Head of caudate nucleus (tissue), 42 donors: ENCODE results near the gene DSTYK.
A peak's percentile ranks its signal among the peaks of the same experiment; 100 is the strongest.

Source experiments
- DNase-seq, 42 donors: peaks; one replicate each; pipeline versions ENCODE4 v3.0.0 to v3.0.0-alpha.2; 2020 to 2021; ENCODE audit warnings: mixed read lengths in 7 of 42
- intact Hi-C: fragments of 100-400 bp; cut with DNase I; formaldehyde crosslinking; loops from one replicate; pipeline ENCODE4 v1.15.0; 2022

The DSTYK gene

DNA sequence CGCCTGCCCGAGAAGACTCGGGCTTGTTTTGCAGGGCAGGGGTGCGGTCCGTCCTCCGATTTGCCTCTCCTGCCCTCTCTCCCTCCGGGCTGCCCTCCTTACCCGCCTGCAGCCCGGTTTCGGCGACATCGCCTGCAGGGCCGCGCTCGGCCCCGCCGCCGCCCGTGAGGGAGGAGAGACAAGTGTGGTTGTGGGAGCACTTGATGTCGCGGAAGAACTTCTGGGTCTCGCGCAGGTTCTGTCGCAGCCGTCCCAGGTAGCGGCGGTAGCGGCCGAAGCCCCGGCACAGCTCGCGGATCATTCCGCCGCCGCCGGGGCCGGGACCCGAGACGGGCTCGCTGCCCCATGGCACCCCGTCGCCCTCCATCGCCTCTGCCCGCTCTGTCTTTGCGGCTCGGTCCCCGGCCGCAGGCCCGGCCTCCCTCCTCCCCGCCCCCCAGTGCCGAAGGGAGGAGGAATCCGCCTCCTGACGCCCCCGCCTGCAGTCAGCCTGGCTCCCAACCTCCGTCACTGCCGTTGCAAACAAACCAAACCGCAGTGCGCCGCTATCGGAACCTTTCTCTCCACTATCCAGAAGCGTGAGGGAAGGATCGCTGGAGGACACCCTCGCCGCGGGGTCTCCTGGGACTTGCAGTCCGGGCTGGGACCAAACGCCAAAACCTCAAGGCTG is at the start of gene DSTYK:
Gene DSTYK (minus strand): TSS at position 534 of the 670 bp plus-strand sequence. CDS start 167 bp downstream, at position 367.
- intact Hi-C loops: loop anchor here (1.0 to 5.0 kb wide), 2 partner anchors 16 to 89 kb away; partner anchors contain the start of genes RBBP5 and TMCC2

DNA sequence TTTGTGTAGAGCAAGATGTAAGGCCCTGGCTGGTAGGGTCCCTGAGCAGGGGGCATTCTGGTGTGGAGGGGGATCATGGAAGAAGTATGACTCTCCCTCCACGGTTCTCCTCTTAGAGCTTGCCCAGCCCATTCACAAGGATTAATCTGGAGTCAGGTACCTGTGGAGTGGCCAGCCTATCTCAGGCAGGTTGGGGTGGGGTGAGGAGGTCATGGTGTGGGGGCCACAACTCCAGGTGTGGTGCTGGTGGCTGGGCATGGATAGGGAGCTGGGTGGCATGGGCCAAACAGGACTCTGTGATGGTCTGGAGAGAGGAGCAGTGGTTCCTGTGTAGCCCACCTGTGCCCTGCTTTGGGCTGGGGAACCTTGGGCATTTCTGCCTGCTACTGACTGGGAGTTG is 48.5 kb upstream of the DSTYK start:
- intact Hi-C loops: loop anchor here (5.0 kb wide), 1 partner anchor 273 kb away; no protein-coding TSS in a partner anchor
- DNase-seq: no peak

More for the DNA sequence above, at the start of gene DSTYK:
- peak; percentile 89 to 99 (median 96) for DNase-seq

DNA sequence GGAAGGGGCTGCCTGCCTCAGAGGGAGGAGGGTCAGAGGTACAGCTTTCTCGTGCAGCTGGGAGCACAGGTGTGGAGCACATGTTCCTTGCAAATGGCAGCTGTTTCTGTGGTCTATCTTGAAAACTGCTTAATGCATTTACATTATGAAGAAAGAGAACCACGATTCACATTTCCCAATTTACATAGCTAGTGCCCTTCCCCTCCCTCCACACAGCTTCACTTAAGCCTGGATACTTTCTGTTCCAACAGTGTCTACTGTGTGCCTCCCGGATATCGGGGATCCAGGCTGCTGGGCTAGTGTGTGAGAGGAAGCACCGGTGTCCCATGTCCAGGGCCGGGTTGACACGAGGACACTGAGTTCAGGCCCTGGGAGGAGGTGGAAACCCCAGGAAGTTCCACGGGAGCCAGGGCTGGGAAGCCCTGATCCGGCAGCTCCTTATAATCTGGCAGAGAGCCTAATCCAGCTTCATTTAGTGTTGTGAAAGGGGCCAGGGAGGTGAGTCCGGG is 47.9 kb upstream of the DSTYK start:
- DNase-seq: no peak
- intact Hi-C loops: loop anchor here (5.0 kb wide), 1 partner anchor 272 kb away; no protein-coding TSS in a partner anchor

DNA sequence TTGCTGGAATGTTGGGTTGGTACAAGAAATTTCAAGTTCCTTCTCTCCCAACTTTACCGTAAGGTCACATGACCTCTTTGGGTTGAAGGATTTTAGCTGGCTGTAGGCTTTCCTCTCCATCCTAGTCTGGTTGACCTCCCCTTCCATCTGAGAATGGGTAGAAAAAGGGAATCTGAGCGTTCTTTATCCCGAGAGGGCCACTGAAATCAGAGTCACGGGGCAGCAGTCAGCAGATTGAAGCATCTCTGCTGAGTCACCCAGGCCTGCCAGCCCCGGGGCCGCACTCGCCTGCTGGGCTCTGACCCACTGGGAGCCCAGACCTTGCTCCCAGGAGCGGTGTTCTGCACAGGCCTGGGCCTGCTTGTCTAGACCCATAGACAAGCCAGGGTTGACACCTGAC is 47.2 kb upstream of the DSTYK start:
- DNase-seq: peak; percentile 42 to 94 (median 80)
- intact Hi-C loops: loop anchor here (5.0 kb wide), 1 partner anchor 271 kb away; no protein-coding TSS in a partner anchor

DNA sequence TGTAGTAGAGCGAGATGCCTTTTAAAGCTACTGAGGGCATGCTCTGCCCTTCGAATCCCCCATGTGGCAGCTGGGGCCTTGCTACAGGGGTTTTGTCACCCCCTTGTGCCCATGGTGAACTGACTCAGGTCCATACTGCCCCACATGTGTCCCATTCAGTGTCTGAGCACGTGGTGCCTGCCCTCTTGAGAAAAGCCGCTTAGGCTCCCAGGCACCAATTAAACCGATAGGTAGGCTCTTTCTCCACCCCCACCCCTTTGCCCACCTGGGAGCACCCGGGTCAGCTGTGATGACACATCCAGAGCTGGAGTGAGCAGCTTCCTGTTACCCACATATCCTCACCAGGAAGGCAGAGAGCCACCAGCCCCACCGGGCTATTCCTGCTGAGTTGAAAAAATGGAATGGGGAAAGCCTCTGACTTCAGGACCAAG is 46.8 kb upstream of the DSTYK start:
- intact Hi-C loops: loop anchor here (5.0 kb wide), 1 partner anchor 271 kb away; no protein-coding TSS in a partner anchor
- no peak for DNase-seq

- DNase-seq: peak in 15 of 42 donors; percentile 45 to 80 (median 64)
- intact Hi-C loops: loop anchor here (2.0 to 5.0 kb wide), 2 partner anchors 29 to 270 kb away; no protein-coding TSS in a partner anchor
Measured at GRCh38 chr1:205257735-205258134, 46.2 kb upstream of the DSTYK start.

DNA sequence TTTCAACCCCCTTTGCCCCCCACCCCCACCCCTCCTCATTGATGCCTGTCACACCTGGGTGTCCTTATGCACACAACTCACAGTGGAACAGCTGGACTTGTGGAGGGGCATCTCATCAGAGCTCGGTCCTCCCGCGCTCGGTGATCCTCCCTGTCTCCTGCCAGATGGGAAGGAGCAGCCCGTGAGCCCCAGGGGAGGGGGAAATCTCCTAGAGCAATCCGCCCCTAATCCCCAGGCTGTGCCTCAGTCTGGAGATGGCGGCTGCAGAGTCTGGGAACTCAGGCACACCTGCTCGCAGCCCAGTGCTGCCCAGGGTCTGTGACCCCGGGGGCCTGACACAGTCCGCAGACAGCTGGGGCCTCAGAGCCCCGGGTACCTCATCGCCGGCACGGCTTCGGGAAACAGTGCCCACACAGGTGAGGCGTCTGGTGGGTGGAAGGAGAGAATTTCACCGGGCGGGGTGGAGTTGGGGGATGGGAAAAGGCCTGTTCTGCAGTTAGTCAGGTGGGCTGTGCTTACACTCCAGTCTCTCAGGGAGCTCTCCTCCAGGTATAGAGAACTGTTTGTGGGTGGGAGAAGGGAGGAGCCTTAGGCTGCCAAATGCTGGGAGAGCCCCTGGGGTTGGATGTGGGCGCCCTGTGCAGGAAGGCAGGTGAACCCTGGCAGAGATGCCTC is 45.6 kb upstream of the DSTYK start:
- intact Hi-C loops: loop anchor here (2.0 to 5.0 kb wide), 2 partner anchors 28 to 270 kb away; no protein-coding TSS in a partner anchor
- peak in 29 of 42 donors; percentile 45 to 81 (median 63) for DNase-seq

GRCh38 chr1:205255941-205256780 is 44.7 kb upstream of the DSTYK start:
- peak; percentile 80 to 98 (median 95) for DNase-seq
- intact Hi-C loops: loop anchor here (2.0 to 5.0 kb wide), 2 partner anchors 27 to 269 kb away; no protein-coding TSS in a partner anchor

GRCh38 chr1:205251576-205251975 is 40.1 kb upstream of the DSTYK start:
- DNase-seq: no peak
- intact Hi-C loops: no loop called here

- DNase-seq: no peak
- intact Hi-C loops: no loop called here
Measured at GRCh38 chr1:205250699-205251098, 39.2 kb upstream of the DSTYK start.

DNA sequence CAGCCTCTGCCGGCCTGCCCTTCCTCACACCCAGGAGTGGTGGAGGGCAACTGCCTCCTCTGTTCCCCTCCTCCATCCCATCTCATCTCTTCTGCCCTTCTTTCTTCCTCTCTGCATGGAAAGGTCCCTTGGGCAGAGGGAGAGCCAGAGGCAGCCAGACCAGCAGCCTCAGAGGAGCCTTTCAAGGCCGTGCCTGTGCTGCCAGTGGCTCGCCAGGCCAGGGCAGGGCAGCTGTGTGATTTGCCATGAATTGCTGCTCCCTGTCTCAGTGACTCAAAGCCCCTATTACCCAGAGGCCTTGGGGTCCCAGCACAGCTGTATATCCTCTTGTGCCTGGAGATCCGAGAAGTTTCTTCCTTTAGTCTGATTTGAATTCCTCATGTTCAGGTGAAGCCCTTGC is 38.1 kb upstream of the DSTYK start:
- DNase-seq: peak in 8 of 42 donors; percentile 52 to 70 (median 64)
- intact Hi-C loops: no loop called here

DNA sequence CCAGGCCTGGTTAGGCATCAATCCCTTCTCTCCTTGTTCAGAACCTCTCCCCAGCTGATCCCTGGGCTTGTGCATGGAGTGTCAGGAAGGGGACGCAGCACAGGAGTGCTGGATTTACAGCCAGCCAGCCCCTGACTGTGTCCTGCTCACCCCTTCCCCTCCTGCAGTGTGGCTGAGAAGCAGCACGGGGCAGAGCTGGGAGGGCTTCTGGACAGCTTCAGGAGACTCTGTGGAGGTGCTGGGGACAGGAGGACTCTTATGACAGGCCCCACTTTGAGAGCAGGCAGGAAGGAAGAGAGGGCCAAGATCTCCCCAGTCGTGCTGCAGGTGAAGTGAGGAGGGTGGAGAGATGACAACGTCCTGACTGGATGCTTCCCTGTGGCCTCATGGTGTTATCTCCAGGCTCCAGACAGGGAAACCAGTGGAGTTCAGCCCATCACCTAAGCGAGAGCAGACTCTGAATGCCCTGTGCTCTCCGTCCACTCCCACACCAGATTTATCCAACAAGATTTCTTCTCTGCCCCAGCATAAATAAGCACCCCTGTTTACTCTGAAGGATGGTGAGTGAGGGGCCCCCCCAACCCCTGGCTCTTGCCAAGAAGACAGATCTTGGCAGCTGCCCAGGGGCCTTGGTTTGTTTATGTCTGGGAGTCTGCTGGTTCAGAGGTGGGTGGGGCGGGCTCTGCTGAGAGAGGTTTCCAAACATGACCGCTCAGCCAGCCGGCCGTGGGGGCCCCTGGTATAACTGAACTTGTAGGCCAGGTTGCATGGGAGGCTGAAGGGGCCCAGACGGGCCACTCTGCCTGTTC is 37.5 kb upstream of the DSTYK start:
- peak; percentile 63 to 95 (median 87) for DNase-seq
- intact Hi-C loops: no loop called here

- intact Hi-C loops: no loop called here
- peak; percentile 66 to 94 (median 84) for DNase-seq
Measured at GRCh38 chr1:205247130-205247921, 35.8 kb upstream of the DSTYK start.

DNA sequence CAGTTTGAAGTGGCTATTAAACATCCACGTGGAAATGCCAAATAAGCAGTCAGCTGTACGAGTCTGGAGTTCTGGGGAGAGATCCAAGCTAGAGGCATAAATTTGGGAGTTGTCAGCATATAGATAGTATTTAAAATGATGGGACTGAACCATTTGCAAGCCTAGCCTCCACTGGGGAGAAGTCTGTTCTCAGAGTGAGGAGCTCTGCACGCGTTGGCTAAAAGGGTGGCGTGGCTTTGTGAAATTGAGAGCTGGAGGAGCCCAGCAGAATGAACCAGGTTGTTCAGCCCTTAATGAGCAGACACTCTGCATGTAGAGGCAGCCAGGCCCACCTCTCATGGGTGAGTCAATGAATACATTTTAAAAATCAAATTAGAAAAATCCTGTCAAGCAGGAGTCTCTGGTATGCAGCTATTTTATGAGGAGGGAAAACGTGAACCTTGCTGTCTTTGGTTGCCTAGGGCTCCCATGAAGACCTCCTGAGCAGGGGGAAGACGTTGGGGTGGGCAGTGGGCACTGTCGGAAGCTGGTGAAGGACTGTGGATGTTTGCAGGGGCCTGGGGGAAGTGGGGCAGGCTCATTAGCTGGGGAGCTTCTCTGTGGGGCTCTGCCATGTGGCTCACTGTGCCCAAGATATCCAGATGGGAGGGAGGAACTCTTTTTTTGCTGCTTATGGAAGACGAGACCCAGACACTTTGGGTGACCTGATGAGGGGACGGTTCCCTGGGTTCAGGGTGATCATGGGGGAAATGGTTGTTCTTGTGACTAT is 35.0 kb upstream of the DSTYK start:
- intact Hi-C loops: no loop called here
- peak in 16 of 42 donors; percentile 7 to 59 (median 30) for DNase-seq

DNA sequence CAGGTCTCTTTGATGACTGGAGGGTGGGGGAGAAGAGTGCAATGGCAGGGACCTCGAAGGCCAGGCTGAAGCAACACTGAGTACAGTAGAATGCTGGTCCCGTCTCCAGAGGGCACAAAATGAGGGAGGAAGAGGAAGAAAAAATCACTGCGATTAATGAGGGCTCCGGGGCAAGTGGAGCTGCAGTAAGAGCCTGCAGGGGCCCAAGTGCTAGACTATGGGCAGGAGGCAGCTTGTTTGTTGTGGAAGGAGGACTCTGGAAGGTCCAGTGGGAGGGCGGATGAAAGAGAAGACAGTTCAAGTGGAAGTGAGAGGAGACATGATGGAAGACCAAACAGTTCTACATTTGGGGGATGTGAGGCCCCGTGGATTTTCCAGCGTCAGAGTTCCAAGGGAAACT is 33.6 kb upstream of the DSTYK start:
- intact Hi-C loops: no loop called here
- DNase-seq: peak in 12 of 42 donors; percentile 3 to 35 (median 21)

DNA sequence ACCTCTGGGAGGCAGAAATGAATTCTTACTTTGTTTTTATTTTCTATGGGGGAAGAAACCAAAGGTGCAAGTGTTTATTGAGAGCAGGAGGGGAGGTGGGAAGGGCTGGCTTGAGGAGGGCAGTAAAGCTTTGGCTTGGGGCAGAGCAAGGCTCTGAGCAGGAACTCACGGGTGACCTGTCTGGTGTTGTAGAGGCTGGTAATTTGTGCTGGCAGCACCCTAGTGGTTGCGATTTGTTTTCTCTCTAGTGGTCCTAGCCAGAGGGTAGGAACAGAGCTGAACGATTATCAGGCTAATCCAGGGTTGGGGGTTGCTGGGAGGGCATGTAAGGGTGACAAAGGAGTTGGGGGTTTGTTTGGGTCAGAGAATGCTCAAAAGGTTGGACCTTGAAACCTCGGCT is 32.9 kb upstream of the DSTYK start:
- intact Hi-C loops: no loop called here
- peak in 10 of 42 donors; percentile 5 to 36 (median 16) for DNase-seq
